ENCODE data around the gene PCYT1A.
"Not testable (repeated sequence)": the region's sequence is repeated elsewhere in the genome, so short reads cannot be mapped to it uniquely, and the experiment has no call there.

PCYT1A gene

GRCh38 chr3:196314086-196314485 is 26.6 kb upstream of the PCYT1A start:
- not testable (repeated sequence) for H3K27me3 Mint-ChIP-seq, ATAC-seq, H3K4me3 Mint-ChIP-seq, H3K9me3 Mint-ChIP-seq, DNase-seq
- peak overlapping the region in 1 of 2 donors; percentile 71 for H3K27ac Mint-ChIP-seq
- peaks cover 12% of the 10 kb centered on the region for H3K4me1 Mint-ChIP-seq

GRCh38 chr3:196302960-196303359 is 15.4 kb upstream of the PCYT1A start:
- H3K9me3 Mint-ChIP-seq, ATAC-seq, H3K4me1 Mint-ChIP-seq, DNase-seq, H3K27ac Mint-ChIP-seq, H3K27me3 Mint-ChIP-seq, H3K4me3 Mint-ChIP-seq: not testable (repeated sequence)

GRCh38 chr3:196302551-196302950 is 15.0 kb upstream of the PCYT1A start:
- H3K27me3 Mint-ChIP-seq, H3K4me1 Mint-ChIP-seq, H3K27ac Mint-ChIP-seq, H3K4me3 Mint-ChIP-seq, H3K9me3 Mint-ChIP-seq, ATAC-seq, DNase-seq: not testable (repeated sequence)

- Mint-ChIP-seq H3K4me1 (no peaks in the 10 kb centered on the region), H3K9me3 (no peaks in the 10 kb centered on the region), H3K27ac (no peak overlapping the region), H3K4me3 (no peak overlapping the region), H3K27me3 (no peaks in the 10 kb centered on the region)
- no peak for ATAC-seq
- DNase-seq, result no peak
These were observed 11.0 kb upstream of the PCYT1A start for GRCh38 chr3:196298521-196298920.

GRCh38 chr3:196292286-196292923 is 4.9 kb upstream of the PCYT1A start:
- ATAC-seq, result no peak
- Mint-ChIP-seq H3K4me1 (no peaks in the 10 kb centered on the region), H3K4me3 (no peak overlapping the region)

GRCh38 chr3:196288141-196288460 is 575 bp upstream of the PCYT1A start:
- Mint-ChIP-seq H3K4me1 (peaks cover 37% of the 10 kb centered on the region), H3K4me3 (peak overlapping the region; percentile 90 to 96), H3K9me3 (no peaks in the 10 kb centered on the region), H3K27ac (peak overlapping the region; percentile 64 to 81), H3K27me3 (no peaks in the 10 kb centered on the region)
- DNase-seq, result no peak
- no peak for ATAC-seq

More at GRCh38 chr3:196292286-196292923, 4.9 kb upstream of the PCYT1A start:
- H3K27ac Mint-ChIP-seq, result no peak overlapping the region
- DNase-seq, result no peak
- H3K27me3 Mint-ChIP-seq, result no peaks in the 10 kb centered on the region
- H3K9me3 Mint-ChIP-seq, result no peaks in the 10 kb centered on the region

- no peaks in the 10 kb centered on the region for H3K27me3 Mint-ChIP-seq
- peak overlapping the region; percentile 90 to 96 for H3K4me3 Mint-ChIP-seq
- DNase-seq (peak in 1 of 2 donors; percentile 45), ATAC-seq (peak; percentile 73)
- no peaks in the 10 kb centered on the region for H3K9me3 Mint-ChIP-seq
- H3K4me1 Mint-ChIP-seq, result peaks cover 37% of the 10 kb centered on the region
- peak overlapping the region; percentile 98 to 99 for H3K27ac Mint-ChIP-seq
These were observed 461 bp downstream of the PCYT1A start for GRCh38 chr3:196287090-196287439.

GRCh38 chr3:196284396-196284795 is 3.1 kb downstream of the PCYT1A start:
- DNase-seq, result no peak
- ATAC-seq, result no peak
- no peak overlapping the region for H3K4me3 Mint-ChIP-seq
- peaks cover 57% of the 10 kb centered on the region for H3K4me1 Mint-ChIP-seq
- H3K9me3 Mint-ChIP-seq, result no peaks in the 10 kb centered on the region
- H3K27ac Mint-ChIP-seq, result no peak overlapping the region
- H3K27me3 Mint-ChIP-seq, result no peaks in the 10 kb centered on the region

- ATAC-seq, result no peak
- Mint-ChIP-seq H3K27me3 (no peaks in the 10 kb centered on the region), H3K4me3 (no peak overlapping the region), H3K9me3 (no peaks in the 10 kb centered on the region), H3K27ac (no peak overlapping the region), H3K4me1 (peaks cover 78% of the 10 kb centered on the region)
- DNase-seq, result no peak
These were observed 5.6 kb downstream of the PCYT1A start for GRCh38 chr3:196281962-196282361.

GRCh38 chr3:196280689-196281440 is 6.7 kb downstream of the PCYT1A start:
- DNase-seq (peak; percentile 19 to 50), ATAC-seq (peak; percentile 91)
- Mint-ChIP-seq H3K27me3 (no peaks in the 10 kb centered on the region), H3K4me3 (peak overlapping the region; percentile 1 to 6), H3K4me1 (peaks cover 71% of the 10 kb centered on the region), H3K27ac (no peak overlapping the region), H3K9me3 (no peaks in the 10 kb centered on the region)

GRCh38 chr3:196275126-196275525 is 12.4 kb downstream of the PCYT1A start:
- ATAC-seq (no peak), DNase-seq (no peak)
- no peaks in the 10 kb centered on the region for H3K27me3 Mint-ChIP-seq
- no peaks in the 10 kb centered on the region for H3K9me3 Mint-ChIP-seq
- H3K27ac Mint-ChIP-seq, result peak overlapping the region; percentile 82 to 92
- peaks cover 81% of the 10 kb centered on the region for H3K4me1 Mint-ChIP-seq
- H3K4me3 Mint-ChIP-seq, result peak overlapping the region; percentile 57 to 79

- H3K27ac Mint-ChIP-seq, result peak overlapping the region; percentile 82 to 92
- DNase-seq (peak; percentile 61 to 80), ATAC-seq (peak; percentile 96)
- H3K9me3 Mint-ChIP-seq, result no peaks in the 10 kb centered on the region
- H3K4me1 Mint-ChIP-seq, result peaks cover 79% of the 10 kb centered on the region
- H3K27me3 Mint-ChIP-seq, result no peaks in the 10 kb centered on the region
- peak overlapping the region; percentile 57 to 79 for H3K4me3 Mint-ChIP-seq
These were observed 12.9 kb downstream of the PCYT1A start for GRCh38 chr3:196274585-196274984.

GRCh38 chr3:196273655-196274054 is 13.9 kb downstream of the PCYT1A start:
- DNase-seq, result no peak
- Mint-ChIP-seq H3K27me3 (no peaks in the 10 kb centered on the region), H3K27ac (peak overlapping the region; percentile 82 to 94), H3K4me3 (peak overlapping the region; percentile 57 to 64), H3K9me3 (no peaks in the 10 kb centered on the region), H3K4me1 (peaks cover 75% of the 10 kb centered on the region)
- ATAC-seq, result no peak

GRCh38 chr3:196272826-196273225 is 14.7 kb downstream of the PCYT1A start:
- peaks cover 67% of the 10 kb centered on the region for H3K4me1 Mint-ChIP-seq
- H3K27me3 Mint-ChIP-seq, result no peaks in the 10 kb centered on the region
- peak overlapping the region in 1 of 2 donors; percentile 57 for H3K27ac Mint-ChIP-seq
- no peak for DNase-seq
- H3K4me3 Mint-ChIP-seq, result peak overlapping the region in 1 of 2 donors; percentile 64
- H3K9me3 Mint-ChIP-seq, result no peaks in the 10 kb centered on the region
- ATAC-seq, result no peak

GRCh38 chr3:196270499-196270898 is 17.0 kb downstream of the PCYT1A start:
- Mint-ChIP-seq H3K27ac (no peak overlapping the region), H3K4me3 (no peak overlapping the region), H3K27me3 (no peaks in the 10 kb centered on the region), H3K4me1 (peaks cover 54% of the 10 kb centered on the region), H3K9me3 (no peaks in the 10 kb centered on the region)
- DNase-seq (no peak), ATAC-seq (no peak)

GRCh38 chr3:196268284-196269163 is 19.0 kb downstream of the PCYT1A start:
- no peak for DNase-seq
- Mint-ChIP-seq H3K4me1 (peaks cover 41% of the 10 kb centered on the region), H3K27ac (peak overlapping the region in 1 of 2 donors; percentile 42), H3K4me3 (no peak overlapping the region), H3K9me3 (no peaks in the 10 kb centered on the region), H3K27me3 (no peaks in the 10 kb centered on the region)
- no peak for ATAC-seq

Measured in stimulated activated naive CD8-positive, alpha-beta T cell treated with anti-CD3 and anti-CD28 coated beads, Interleukin-15, amount 100 ng/mL, for 72 hours (primary cell).